Vagina (tissue), 2 donors: ENCODE data around the gene TSC2.
"Not testable (repeated sequence)": the region's sequence is repeated elsewhere in the genome, so short reads cannot be mapped to it uniquely, and the experiment has no call there.

ENCODE experiments used
- POLR2A ChIP-seq, 2 donors: fragments of 450-650 bp; IDR thresholded peaks; one replicate each; pipeline ENCODE4 v1.6.1; 2017; ENCODE audit warnings: antibody characterized with exemption in 2 of 2, mild to moderate bottlenecking in 2 of 2, moderate library complexity in 2 of 2
- TF ChIP-seq, protein P1 (sequence below), 3 experiments: fragments of 450-650 bp in 2 of 3; fragments of 200-600 bp in 1 of 3; sonication (generic) in 1 of 3; IDR thresholded peaks; one replicate each; pipeline ENCODE4 v1.5.1; 2017 to 2019; ENCODE audit warnings: antibody characterized with exemption in 3 of 3, mild to moderate bottlenecking in 2 of 3, moderate library complexity in 2 of 3

GRCh38 chr16:2107791-2108125 is 60.0 kb downstream of the TSC2 start:
- TF ChIP-seq, protein P1, sequence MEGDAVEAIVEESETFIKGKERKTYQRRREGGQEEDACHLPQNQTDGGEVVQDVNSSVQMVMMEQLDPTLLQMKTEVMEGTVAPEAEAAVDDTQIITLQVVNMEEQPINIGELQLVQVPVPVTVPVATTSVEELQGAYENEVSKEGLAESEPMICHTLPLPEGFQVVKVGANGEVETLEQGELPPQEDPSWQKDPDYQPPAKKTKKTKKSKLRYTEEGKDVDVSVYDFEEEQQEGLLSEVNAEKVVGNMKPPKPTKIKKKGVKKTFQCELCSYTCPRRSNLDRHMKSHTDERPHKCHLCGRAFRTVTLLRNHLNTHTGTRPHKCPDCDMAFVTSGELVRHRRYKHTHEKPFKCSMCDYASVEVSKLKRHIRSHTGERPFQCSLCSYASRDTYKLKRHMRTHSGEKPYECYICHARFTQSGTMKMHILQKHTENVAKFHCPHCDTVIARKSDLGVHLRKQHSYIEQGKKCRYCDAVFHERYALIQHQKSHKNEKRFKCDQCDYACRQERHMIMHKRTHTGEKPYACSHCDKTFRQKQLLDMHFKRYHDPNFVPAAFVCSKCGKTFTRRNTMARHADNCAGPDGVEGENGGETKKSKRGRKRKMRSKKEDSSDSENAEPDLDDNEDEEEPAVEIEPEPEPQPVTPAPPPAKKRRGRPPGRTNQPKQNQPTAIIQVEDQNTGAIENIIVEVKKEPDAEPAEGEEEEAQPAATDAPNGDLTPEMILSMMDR (IDR thresholded peaks at IDR 0.05): not testable (repeated sequence)
- TF ChIP-seq POLR2A (IDR thresholded peaks at IDR 0.05): not testable (repeated sequence)
